Loucy (cell line): ENCODE results near the gene ASPHD1.

Experiments used
- CTCF ChIP-seq: fragments of 200-600 bp; sonication (generic); conservative IDR thresholded peaks from 2 replicates; pipeline ENCODE4 v1.5.1; 2014; ENCODE audit warnings: mild to moderate bottlenecking, antibody characterized with exemption, low read length
- EZH2phosphoT487 ChIP-seq: fragments of 200-600 bp; IDR thresholded peaks from 2 replicates; pipeline ENCODE4 v1.6.1; 2018; ENCODE audit warnings: antibody characterized with exemption, mild to moderate bottlenecking, moderate library complexity, borderline replicate concordance

GRCh38 chr16:29909391-29909790, 9.1 kb downstream of the ASPHD1 start:
- TF ChIP-seq CTCF (no peak), EZH2phosphoT487 (no peak)
